Activated CD4-positive, alpha-beta T cell treated with anti-CD3 and anti-CD28 coated beads for 48 hours (primary cell): Measurements from ENCODE around the gene ZNF764.
"Not testable (repeated sequence)": the region's sequence is repeated elsewhere in the genome, so short reads cannot be mapped to it uniquely, and the experiment has no call there.

Experiments
- DNase-seq: peaks from one replicate; pipeline ENCODE4 v3.0.0-alpha.2; 2020

The ZNF764 gene

GRCh38 chr16:30557957-30558788, at the start of gene ZNF764:
Gene ZNF764, minus strand, starts transcription at chr16:30558374. Its CDS starts 192 bp downstream, at chr16:30558182.
- DNase-seq = peak; percentile 98

GRCh38 chr16:30606004-30606403, 47.8 kb upstream of the ZNF764 start:
- DNase-seq = no peak

- DNase-seq = no peak
Observed at GRCh38 chr16:30605158-30605557, 47.0 kb upstream of the ZNF764 start.

- DNase-seq = no peak
Observed at GRCh38 chr16:30604316-30604947, 46.3 kb upstream of the ZNF764 start.

- DNase-seq = no peak
Observed at GRCh38 chr16:30603945-30604315, 45.8 kb upstream of the ZNF764 start.

- DNase-seq = no peak
Observed at GRCh38 chr16:30602616-30603277, 44.6 kb upstream of the ZNF764 start.

- no peak for DNase-seq
Observed at GRCh38 chr16:30601966-30602365, 43.8 kb upstream of the ZNF764 start.

GRCh38 chr16:30600929-30601328, 42.8 kb upstream of the ZNF764 start:
- DNase-seq = no peak

GRCh38 chr16:30600215-30600614, 42.0 kb upstream of the ZNF764 start:
- no peak for DNase-seq

- no peak for DNase-seq
Observed at GRCh38 chr16:30592871-30593270, 34.7 kb upstream of the ZNF764 start.

- DNase-seq = not testable (repeated sequence)
Observed at GRCh38 chr16:30590869-30591268, 32.7 kb upstream of the ZNF764 start.

- DNase-seq = not testable (repeated sequence)
Observed at GRCh38 chr16:30589582-30589981, 31.4 kb upstream of the ZNF764 start.

- DNase-seq = no peak
Observed at GRCh38 chr16:30588651-30589050, 30.5 kb upstream of the ZNF764 start.

- peak; percentile 95 for DNase-seq
Observed at GRCh38 chr16:30585400-30586191, 27.4 kb upstream of the ZNF764 start, which contains the start of gene ZNF785. Gene ZNF785, minus strand, starts transcription at chr16:30585697. Its CDS starts 86 bp downstream, at chr16:30585611.

GRCh38 chr16:30585022-30585399, 26.8 kb upstream of the ZNF764 start:
- peak; percentile 36 for DNase-seq

- no peak for DNase-seq
Observed at GRCh38 chr16:30582611-30583340, 24.6 kb upstream of the ZNF764 start.

- DNase-seq = no peak
Observed at GRCh38 chr16:30581457-30581856, 23.3 kb upstream of the ZNF764 start.

GRCh38 chr16:30574678-30575077, 16.5 kb upstream of the ZNF764 start:
- DNase-seq = no peak

GRCh38 chr16:30571445-30572322, 13.5 kb upstream of the ZNF764 start, which contains the start of gene ZNF688:
Gene ZNF688, minus strand, starts transcription at chr16:30571714. Its CDS starts 85 bp downstream, at chr16:30571629.
- DNase-seq = peak; percentile 94

- DNase-seq = no peak
Observed at GRCh38 chr16:30570636-30571444, 12.7 kb upstream of the ZNF764 start.
